ENCODE measurements around the gene MPHOSPH9. TPM values are rescaled to one million over a fixed set of nuclear protein-coding genes. Genes with fewer than 3 reads are reported as not detected.

Gene MPHOSPH9
- total and polyA plus RNA-seq, 7 donors, result 4.2 to 47.6 (median 17.4) TPM

DNA sequence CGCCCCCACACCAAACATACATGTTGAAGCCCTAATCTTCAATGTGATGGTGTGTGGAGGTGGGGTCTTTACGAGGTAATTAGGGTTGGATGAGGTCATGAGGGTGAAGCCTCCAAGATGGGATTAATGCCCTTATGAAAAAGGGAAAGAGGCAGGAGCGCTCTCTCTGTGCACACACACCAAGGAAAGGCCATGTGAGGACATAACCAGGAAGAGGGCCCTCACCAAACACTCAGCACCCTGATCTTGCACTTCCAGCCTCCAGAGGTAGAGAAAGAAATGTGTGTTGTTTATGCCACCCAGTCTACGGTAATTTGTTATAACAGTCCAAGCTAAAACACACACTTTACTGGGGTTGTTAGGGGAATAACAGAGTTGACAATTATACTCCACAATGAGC is 67.4 kb downstream of the MPHOSPH9 start:
- H3K27me3 ChIP-seq, result no peaks in the 10 kb centered on the region
- H3K27ac ChIP-seq, result no peak overlapping the region
- TF ChIP-seq EP300 (IDR thresholded peaks at IDR 0.05) (no peak), POLR2A (IDR thresholded peaks at IDR 0.05) (no peak)
- no peak overlapping the region for H3K4me3 ChIP-seq
- peaks cover 0 to 34% (median 12%) of the 10 kb centered on the region in 4 donors for H3K36me3 ChIP-seq
- H3K4me1 ChIP-seq, result no peaks in the 10 kb centered on the region
- no peaks in the 10 kb centered on the region for H3K9me3 ChIP-seq
- no peak for DNase-seq
- intact Hi-C loops (cut with DNase I), result no loop called here
- 87 to 92% methylated on average over 4 of the region's 4 CpGs for WGBS, 2 donors

DNA sequence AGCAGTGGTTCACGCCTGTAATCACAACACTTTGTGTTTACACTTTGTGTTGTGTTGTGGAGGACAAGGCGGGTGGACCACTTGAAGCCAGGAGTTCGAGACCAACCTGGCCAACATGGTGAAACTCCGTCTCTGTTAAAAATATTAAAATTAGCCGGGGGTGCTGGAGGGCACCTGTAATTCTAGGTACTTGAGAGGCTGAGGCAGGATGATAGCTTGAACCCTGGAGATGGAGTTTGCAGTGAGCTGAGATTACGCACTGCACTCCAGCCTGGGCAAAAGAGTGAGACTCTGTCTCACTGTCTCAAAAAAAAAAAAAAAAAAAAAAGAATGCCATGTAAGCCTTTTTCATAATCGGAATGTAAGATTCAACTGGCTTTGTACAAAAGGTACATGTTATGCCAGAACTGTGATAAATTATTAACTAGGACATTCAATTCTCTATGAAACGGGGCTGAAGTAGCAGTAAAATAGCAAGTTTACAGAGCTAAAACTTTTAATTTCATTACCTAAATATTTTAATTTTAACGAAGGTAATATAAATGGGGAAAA is 68.2 kb downstream of the MPHOSPH9 start:
- no peaks in the 10 kb centered on the region for H3K9me3 ChIP-seq
- H3K4me1 ChIP-seq, result no peaks in the 10 kb centered on the region
- WGBS, 2 donors, result 78 to 90% methylated on average over 9 of the region's 9 CpGs
- intact Hi-C loops (cut with DNase I), result loop anchor here (5.0 kb wide), 1 partner anchor 58 kb away; no protein-coding TSS in a partner anchor
- no peak overlapping the region for H3K4me3 ChIP-seq
- peaks cover 0 to 39% (median 12%) of the 10 kb centered on the region in 4 donors for H3K36me3 ChIP-seq
- no peak overlapping the region for H3K27ac ChIP-seq
- no peaks in the 10 kb centered on the region for H3K27me3 ChIP-seq
- TF ChIP-seq POLR2A (IDR thresholded peaks at IDR 0.05), result no peak
- TF ChIP-seq, protein P1, sequence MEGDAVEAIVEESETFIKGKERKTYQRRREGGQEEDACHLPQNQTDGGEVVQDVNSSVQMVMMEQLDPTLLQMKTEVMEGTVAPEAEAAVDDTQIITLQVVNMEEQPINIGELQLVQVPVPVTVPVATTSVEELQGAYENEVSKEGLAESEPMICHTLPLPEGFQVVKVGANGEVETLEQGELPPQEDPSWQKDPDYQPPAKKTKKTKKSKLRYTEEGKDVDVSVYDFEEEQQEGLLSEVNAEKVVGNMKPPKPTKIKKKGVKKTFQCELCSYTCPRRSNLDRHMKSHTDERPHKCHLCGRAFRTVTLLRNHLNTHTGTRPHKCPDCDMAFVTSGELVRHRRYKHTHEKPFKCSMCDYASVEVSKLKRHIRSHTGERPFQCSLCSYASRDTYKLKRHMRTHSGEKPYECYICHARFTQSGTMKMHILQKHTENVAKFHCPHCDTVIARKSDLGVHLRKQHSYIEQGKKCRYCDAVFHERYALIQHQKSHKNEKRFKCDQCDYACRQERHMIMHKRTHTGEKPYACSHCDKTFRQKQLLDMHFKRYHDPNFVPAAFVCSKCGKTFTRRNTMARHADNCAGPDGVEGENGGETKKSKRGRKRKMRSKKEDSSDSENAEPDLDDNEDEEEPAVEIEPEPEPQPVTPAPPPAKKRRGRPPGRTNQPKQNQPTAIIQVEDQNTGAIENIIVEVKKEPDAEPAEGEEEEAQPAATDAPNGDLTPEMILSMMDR (IDR thresholded peaks at IDR 0.05), result no peak
- no peak for DNase-seq

DNA sequence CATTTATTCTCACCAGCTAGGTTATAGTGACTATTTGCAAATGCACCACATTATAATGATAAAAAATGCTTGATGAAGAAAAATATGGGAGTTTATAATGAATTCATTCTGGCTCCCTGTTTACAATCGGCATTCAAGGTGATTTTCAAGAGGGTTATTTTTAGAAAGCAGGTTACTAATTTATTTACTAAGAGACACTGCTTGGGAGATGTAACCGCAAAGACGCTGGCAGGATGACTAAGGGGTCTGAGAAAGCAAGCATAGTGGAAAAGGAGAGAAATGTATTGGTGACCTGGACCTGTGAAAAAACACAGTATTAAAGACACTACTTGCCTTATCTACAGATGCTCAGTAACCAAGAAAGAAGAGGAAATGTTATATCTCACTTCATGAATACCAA is 68.7 kb downstream of the MPHOSPH9 start:
- 88 to 92% methylated on average over 3 of the region's 3 CpGs for WGBS, 2 donors
- no peak overlapping the region for H3K27ac ChIP-seq
- TF ChIP-seq POLR2A (IDR thresholded peaks at IDR 0.05) (no peak), POLR2AphosphoS5 (IDR thresholded peaks at IDR 0.05) (no peak), EP300 (IDR thresholded peaks at IDR 0.05) (no peak)
- TF ChIP-seq, protein P1 (IDR thresholded peaks at IDR 0.05), result no peak
- no peak for DNase-seq
- no peaks in the 10 kb centered on the region for H3K27me3 ChIP-seq
- no peak overlapping the region for H3K4me3 ChIP-seq
- peaks cover 0 to 39% (median 12%) of the 10 kb centered on the region in 4 donors for H3K36me3 ChIP-seq
- intact Hi-C loops (cut with DNase I), result loop anchor here (5.0 kb wide), 1 partner anchor 58 kb away; no protein-coding TSS in a partner anchor
- no peaks in the 10 kb centered on the region for H3K4me1 ChIP-seq
- H3K9me3 ChIP-seq, result no peaks in the 10 kb centered on the region

DNA sequence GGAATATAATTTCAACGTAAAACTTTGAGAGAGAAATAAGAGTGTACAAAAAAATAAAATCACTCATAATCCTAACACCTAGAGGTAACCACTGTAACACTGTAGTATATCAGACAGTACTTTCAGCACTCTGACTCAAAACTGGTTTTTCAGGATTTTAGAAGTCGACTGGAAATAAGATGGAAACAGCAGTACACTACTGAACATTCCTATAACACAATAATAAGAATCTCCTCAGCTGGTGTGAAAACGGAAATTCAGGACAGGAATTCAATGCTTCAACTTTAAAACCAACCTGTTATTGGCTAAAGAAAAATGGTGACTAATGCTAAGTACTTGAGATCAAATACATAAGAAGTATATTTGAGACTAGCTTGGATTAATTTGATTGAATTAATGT is 69.7 kb downstream of the MPHOSPH9 start:
- Histone ChIP-seq H3K4me3 (no peak overlapping the region), H3K4me1 (no peaks in the 10 kb centered on the region), H3K27me3 (no peaks in the 10 kb centered on the region), H3K9me3 (no peaks in the 10 kb centered on the region), H3K36me3 (peaks cover 0 to 39% (median 12%) of the 10 kb centered on the region in 4 donors), H3K27ac (no peak overlapping the region)
- 42 to 77% methylated on average over 3 of the region's 3 CpGs for WGBS, 2 donors
- TF ChIP-seq POLR2A (IDR thresholded peaks at IDR 0.05) (no peak), EP300 (IDR thresholded peaks at IDR 0.05) (no peak), POLR2AphosphoS5 (IDR thresholded peaks at IDR 0.05) (no peak)
- TF ChIP-seq, protein P1 (IDR thresholded peaks at IDR 0.05), result no peak
- intact Hi-C loops (cut with DNase I), result loop anchor here (5.0 kb wide), 1 partner anchor 59 kb away; no protein-coding TSS in a partner anchor
- DNase-seq, result no peak

DNA sequence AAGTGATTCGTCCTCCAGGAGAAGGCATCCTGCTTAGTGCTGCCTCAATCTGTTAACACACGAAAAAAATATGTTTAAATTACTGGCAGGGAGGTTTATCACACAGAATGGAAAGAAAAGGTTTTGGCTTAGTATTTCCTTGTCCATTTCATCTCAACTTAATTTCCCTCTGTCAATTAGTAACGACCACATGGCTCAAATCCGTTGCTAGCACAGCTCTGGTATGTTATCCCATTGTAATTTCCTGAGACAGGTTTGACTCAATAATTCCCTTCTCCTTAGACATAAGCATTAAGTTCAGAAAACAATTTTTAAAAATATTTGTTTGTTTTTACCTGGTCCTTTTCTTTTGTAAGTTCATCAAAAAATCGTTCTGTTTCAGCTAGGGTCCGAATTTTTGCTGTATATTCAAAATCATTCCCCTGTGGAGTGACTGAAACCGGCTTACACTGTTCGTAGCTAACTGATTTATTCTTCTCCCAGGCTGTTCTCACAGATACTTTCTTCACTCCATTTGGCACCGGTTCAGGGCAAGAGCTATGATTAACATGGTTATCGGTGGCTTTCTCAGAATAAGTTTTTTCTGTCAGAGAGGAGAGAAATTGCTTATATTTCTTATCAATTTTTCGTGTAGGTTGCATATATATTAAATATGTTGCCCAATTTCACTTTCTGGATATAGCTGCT is 72.0 kb downstream of the MPHOSPH9 start:
- Histone ChIP-seq H3K36me3 (peaks cover 0 to 32% (median 9%) of the 10 kb centered on the region in 4 donors), H3K27ac (no peak overlapping the region), H3K4me3 (no peak overlapping the region), H3K4me1 (no peaks in the 10 kb centered on the region), H3K27me3 (no peaks in the 10 kb centered on the region), H3K9me3 (no peaks in the 10 kb centered on the region)
- no peak for DNase-seq
- TF ChIP-seq POLR2AphosphoS5 (IDR thresholded peaks at IDR 0.05) (no peak), EP300 (IDR thresholded peaks at IDR 0.05) (no peak), POLR2A (IDR thresholded peaks at IDR 0.05) (no peak)
- TF ChIP-seq, protein P1 (IDR thresholded peaks at IDR 0.05), result no peak
- 74 to 85% methylated on average over 11 of the region's 11 CpGs for WGBS, 2 donors
- intact Hi-C loops (cut with DNase I), result loop anchor here (5.0 kb wide), 1 partner anchor 61 kb away; no protein-coding TSS in a partner anchor

All from sigmoid colon (tissue), 7 donors.